ENCODE data around the gene CASK. TPM values are rescaled to one million over a fixed set of nuclear protein-coding genes. Genes with fewer than 3 reads are reported as not detected.

Gene CASK
- total RNA-seq, 2 donors from 2014 or later, result 44.3 to 46.1 TPM

- DNase-seq (ENCODE audit: low spot score) (no peak), ATAC-seq (ENCODE audit: insufficient number of reproducible peaks, low FRiP score, low read depth) (no peak)
- Histone ChIP-seq H3K27ac (no peak overlapping the region), H3K9me3 (no peaks in the 10 kb centered on the region), H3K27me3 (replicated peaks; ENCODE audit: insufficient read depth) (no peaks in the 10 kb centered on the region), H3K4me3 (no peak overlapping the region), H3K36me3 (no peaks in the 10 kb centered on the region), H3K4me1 (ENCODE audit: control insufficient read depth in 1 of 2, low read depth in 2 of 2) (peaks cover 0 to 19% of the 10 kb centered on the region in 2 donors)
- no peak for TF ChIP-seq CTCF (IDR thresholded peaks at IDR 0.05)
These were observed 394.6 kb downstream of the CASK start for GRCh38 chrX:41528784-41529183.

- peaks cover 0 to 29% of the 10 kb centered on the region in 2 donors for H3K4me1 ChIP-seq (ENCODE audit: control insufficient read depth in 1 of 2, low read depth in 2 of 2)
- H3K4me3 ChIP-seq, result no peak overlapping the region
- H3K36me3 ChIP-seq, result no peaks in the 10 kb centered on the region
- DNase-seq (ENCODE audit: low spot score), result no peak
- no peak for ATAC-seq (ENCODE audit: insufficient number of reproducible peaks, low FRiP score, low read depth)
- no peak overlapping the region for H3K27ac ChIP-seq
- no peak for TF ChIP-seq CTCF (IDR thresholded peaks at IDR 0.05)
- no peaks in the 10 kb centered on the region for H3K9me3 ChIP-seq
- no peaks in the 10 kb centered on the region for H3K27me3 ChIP-seq (replicated peaks; ENCODE audit: insufficient read depth)
These were observed 396.4 kb downstream of the CASK start for GRCh38 chrX:41526925-41527324.

- H3K4me3 ChIP-seq, result no peak overlapping the region
- no peak for ATAC-seq (ENCODE audit: insufficient number of reproducible peaks, low FRiP score, low read depth)
- H3K27me3 ChIP-seq (replicated peaks; ENCODE audit: insufficient read depth), result no peaks in the 10 kb centered on the region
- H3K4me1 ChIP-seq (ENCODE audit: control insufficient read depth in 1 of 2, low read depth in 2 of 2), result peaks cover 0 to 29% of the 10 kb centered on the region in 2 donors
- no peak for DNase-seq (ENCODE audit: low spot score)
- no peak for TF ChIP-seq CTCF (IDR thresholded peaks at IDR 0.05)
- no peak overlapping the region for H3K27ac ChIP-seq
- no peaks in the 10 kb centered on the region for H3K36me3 ChIP-seq
- H3K9me3 ChIP-seq, result no peaks in the 10 kb centered on the region
These were observed 397.1 kb downstream of the CASK start for GRCh38 chrX:41526271-41526670.

- DNase-seq (ENCODE audit: low spot score), result no peak
- H3K4me3 ChIP-seq, result no peak overlapping the region
- no peak for ATAC-seq (ENCODE audit: insufficient number of reproducible peaks, low FRiP score, low read depth)
- no peak overlapping the region for H3K27ac ChIP-seq
- H3K36me3 ChIP-seq, result no peaks in the 10 kb centered on the region
- no peaks in the 10 kb centered on the region for H3K9me3 ChIP-seq
- no peak for TF ChIP-seq CTCF (IDR thresholded peaks at IDR 0.05)
- H3K4me1 ChIP-seq (ENCODE audit: control insufficient read depth in 1 of 2, low read depth in 2 of 2), result peaks cover 0 to 29% of the 10 kb centered on the region in 2 donors
- no peaks in the 10 kb centered on the region for H3K27me3 ChIP-seq (replicated peaks; ENCODE audit: insufficient read depth)
These were observed 400.7 kb downstream of the CASK start for GRCh38 chrX:41522671-41523070.

- H3K4me1 ChIP-seq (ENCODE audit: control insufficient read depth in 1 of 2, low read depth in 2 of 2), result peaks cover 0 to 29% of the 10 kb centered on the region in 2 donors
- no peak for TF ChIP-seq CTCF (IDR thresholded peaks at IDR 0.05)
- no peak for DNase-seq (ENCODE audit: low spot score)
- no peaks in the 10 kb centered on the region for H3K27me3 ChIP-seq (replicated peaks; ENCODE audit: insufficient read depth)
- no peak overlapping the region for H3K27ac ChIP-seq
- H3K4me3 ChIP-seq, result no peak overlapping the region
- H3K36me3 ChIP-seq, result no peaks in the 10 kb centered on the region
- H3K9me3 ChIP-seq, result no peaks in the 10 kb centered on the region
- no peak for ATAC-seq (ENCODE audit: insufficient number of reproducible peaks, low FRiP score, low read depth)
These were observed 401.3 kb downstream of the CASK start for GRCh38 chrX:41522081-41522480.

Data from thoracic aorta (tissue), 2 donors.